OCI-LY1 (cell line): ENCODE measurements around the gene DAPK2.

Experiments used
- H2AFZ ChIP-seq: fragments of 200-600 bp; sonication (generic), shearing (Covaris generic); 2 replicates; pipeline ENCODE4 v1.6.0; 2014; ENCODE audit warnings: antibody characterized with exemption, mild to moderate bottlenecking, low read length
- H3F3A ChIP-seq: fragments of 200-600 bp; sonication (generic), shearing (Covaris generic); 2 replicates; pipeline ENCODE4 v1.6.0; 2014; ENCODE audit warnings: mild to moderate bottlenecking, antibody characterized with exemption, low read length, moderate library complexity; ENCODE audit not compliant: insufficient read depth
- H3K27ac ChIP-seq: fragments of 200-600 bp; sonication (generic); 2 replicates; pipeline ENCODE4 v1.5.1; 2014; ENCODE audit warnings: low read length, mixed run types, mild to moderate bottlenecking, low read depth; ENCODE audit not compliant: poor library complexity, severe bottlenecking
- H3K27me3 ChIP-seq: fragments of 200-600 bp; sonication (generic); 2 replicates; pipeline ENCODE4 v1.6.0; 2014; ENCODE audit warnings: antibody characterized with exemption, mild to moderate bottlenecking, low read length, moderate library complexity; ENCODE audit not compliant: insufficient read depth
- H3K36me3 ChIP-seq: fragments of 200-600 bp; sonication (generic); 2 replicates; pipeline ENCODE4 v1.6.1; 2014; ENCODE audit warnings: mild to moderate bottlenecking, antibody characterized with exemption, low read length, moderate library complexity, mixed read lengths; ENCODE audit not compliant: insufficient read depth
- H3K4me1 ChIP-seq: fragments of 200-600 bp; sonication (generic); 2 replicates; pipeline ENCODE4 v1.5.1; 2014; ENCODE audit warnings: mild to moderate bottlenecking, low read length, moderate library complexity; ENCODE audit not compliant: insufficient read depth, severe bottlenecking
- H3K4me2 ChIP-seq: fragments of 200-600 bp; sonication (generic), shearing (Covaris generic); 2 replicates; pipeline ENCODE4 v1.6.1; 2014; ENCODE audit warnings: low read length
- H3K4me3 ChIP-seq: fragments of 200-600 bp; sonication (generic); 2 replicates; pipeline ENCODE4 v1.5.1; 2014; ENCODE audit warnings: low read length, low read depth, mild to moderate bottlenecking, mixed read lengths; ENCODE audit not compliant: poor library complexity, severe bottlenecking
- H3K79me2 ChIP-seq: fragments of 200-600 bp; shearing (Covaris generic); 2 replicates; pipeline ENCODE4 v1.6.1; 2016; ENCODE audit warnings: mixed run types, low read length, mixed read lengths; ENCODE audit not compliant: insufficient read depth
- H3K9ac ChIP-seq: fragments of 200-600 bp; sonication (generic), shearing (Covaris generic); 2 replicates; pipeline ENCODE4 v1.6.1; 2014; ENCODE audit warnings: mild to moderate bottlenecking, low read length, mixed read lengths
- H3K9me2 ChIP-seq: fragments of 200-600 bp; sonication (generic), shearing (Covaris generic); 2 replicates; pipeline ENCODE4 v1.6.1; 2014; ENCODE audit warnings: low read depth, mild to moderate bottlenecking, low read length, mixed read lengths
- H3K9me3 ChIP-seq: fragments of 200-600 bp; shearing (Covaris generic); 2 replicates; pipeline ENCODE4 v1.6.1; 2014; ENCODE audit warnings: low read length, mixed read lengths
- H4K20me1 ChIP-seq: fragments of 200-600 bp; sonication (generic), shearing (Covaris generic); 2 replicates; pipeline ENCODE4 v1.6.0; 2016; ENCODE audit warnings: mild to moderate bottlenecking, low read length; ENCODE audit not compliant: insufficient read depth
- CTCF ChIP-seq: fragments of 200-600 bp; sonication (generic), shearing (Covaris generic); IDR thresholded peaks from 2 replicates; pipeline ENCODE4 v1.5.1; 2017; ENCODE audit warnings: mild to moderate bottlenecking, antibody characterized with exemption, low read length, moderate library complexity, mixed read lengths
- EZH2 ChIP-seq: fragments of 200-600 bp; sonication (generic), shearing (Covaris generic); IDR thresholded peaks from 2 replicates; pipeline ENCODE4 v1.8.0; 2017; ENCODE audit warnings: borderline replicate concordance, mixed run types, mild to moderate bottlenecking, antibody characterized with exemption, low read length, moderate library complexity, mixed read lengths

Gene DAPK2

GRCh38 chr15:63896336-63897115 is 149.8 kb downstream of the DAPK2 start:
- H3K36me3 ChIP-seq, result no peaks in the 10 kb centered on the region
- H3K9me3 ChIP-seq, result no peaks in the 10 kb centered on the region
- H2AFZ ChIP-seq, result no peak overlapping the region
- TF ChIP-seq CTCF (no peak), EZH2 (no peak)
- H3K4me2 ChIP-seq, result no peak overlapping the region
- no peaks in the 10 kb centered on the region for H4K20me1 ChIP-seq
- H3K79me2 ChIP-seq, result no peaks in the 10 kb centered on the region
- H3K4me3 ChIP-seq, result no peak overlapping the region
- H3K4me1 ChIP-seq, result peaks cover 22% of the 10 kb centered on the region
- H3K27ac ChIP-seq, result no peak overlapping the region
- H3K27me3 ChIP-seq, result no peaks in the 10 kb centered on the region
- H3K9ac ChIP-seq, result no peak overlapping the region
- no peaks in the 10 kb centered on the region for H3K9me2 ChIP-seq
- H3F3A ChIP-seq, result no peaks in the 10 kb centered on the region

GRCh38 chr15:63895787-63896218 is 150.5 kb downstream of the DAPK2 start:
- no peaks in the 10 kb centered on the region for H3K36me3 ChIP-seq
- no peak overlapping the region for H2AFZ ChIP-seq
- no peak overlapping the region for H3K4me3 ChIP-seq
- H3K4me1 ChIP-seq, result peaks cover 22% of the 10 kb centered on the region
- H3K27ac ChIP-seq, result no peak overlapping the region
- TF ChIP-seq EZH2, result no peak
- no peak for TF ChIP-seq CTCF
- no peak overlapping the region for H3K9ac ChIP-seq
- H4K20me1 ChIP-seq, result no peaks in the 10 kb centered on the region
- no peak overlapping the region for H3K4me2 ChIP-seq
- no peaks in the 10 kb centered on the region for H3K79me2 ChIP-seq
- no peaks in the 10 kb centered on the region for H3K9me3 ChIP-seq
- H3K9me2 ChIP-seq, result no peaks in the 10 kb centered on the region
- no peaks in the 10 kb centered on the region for H3F3A ChIP-seq
- H3K27me3 ChIP-seq, result no peaks in the 10 kb centered on the region

GRCh38 chr15:63895194-63895593 is 151.1 kb downstream of the DAPK2 start:
- Histone ChIP-seq H2AFZ (no peak overlapping the region), H3K79me2 (no peaks in the 10 kb centered on the region), H3K27me3 (no peaks in the 10 kb centered on the region), H3K4me1 (peaks cover 22% of the 10 kb centered on the region), H3K27ac (no peak overlapping the region), H3K4me3 (no peak overlapping the region), H4K20me1 (no peaks in the 10 kb centered on the region), H3K9me2 (no peaks in the 10 kb centered on the region), H3K9me3 (no peaks in the 10 kb centered on the region), H3K36me3 (no peaks in the 10 kb centered on the region), H3K4me2 (no peak overlapping the region), H3F3A (no peaks in the 10 kb centered on the region), H3K9ac (no peak overlapping the region)
- TF ChIP-seq EZH2 (no peak), CTCF (no peak)
